ENCODE data around the gene SERPIND1.

SERPIND1 gene

DNA sequence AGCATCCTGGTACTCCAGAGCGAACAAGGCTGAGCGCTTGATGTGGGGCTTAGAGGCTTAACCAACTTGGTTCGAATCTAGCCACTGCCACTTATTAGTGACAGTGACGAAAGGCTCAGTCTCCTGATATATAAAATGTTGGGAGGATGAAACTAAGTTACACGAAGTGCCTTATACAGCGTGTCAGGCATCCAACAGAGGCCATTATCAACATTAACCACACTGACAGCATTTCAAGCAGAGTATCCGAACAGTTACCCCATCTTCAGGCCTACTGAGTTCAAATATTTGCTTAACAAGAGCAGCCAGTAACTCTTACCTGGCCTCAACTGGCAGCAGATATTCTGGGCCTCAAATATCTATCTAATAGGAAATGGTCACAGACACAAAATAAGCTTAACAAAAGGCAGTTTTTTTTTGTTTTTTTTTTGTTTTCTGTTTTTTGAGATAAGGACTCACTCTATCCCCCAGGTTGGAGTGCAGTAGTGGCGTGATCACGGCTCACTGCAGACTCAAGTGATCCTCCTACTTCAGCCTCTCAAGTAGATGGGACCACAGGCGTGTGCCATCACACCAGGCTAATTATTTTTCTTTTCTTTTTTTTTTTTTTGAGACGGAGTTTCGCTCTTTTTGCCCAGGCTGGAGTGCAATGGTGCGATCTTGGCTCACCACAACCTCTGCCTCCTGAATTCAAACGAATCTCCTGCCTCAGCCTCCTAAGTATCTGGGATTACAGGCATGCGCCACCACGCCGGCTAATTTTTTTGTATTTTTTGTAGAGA is 2.9 kb downstream of the SERPIND1 start:
- DNase-seq (ENCODE audit: low spot score), result no peak

DNA sequence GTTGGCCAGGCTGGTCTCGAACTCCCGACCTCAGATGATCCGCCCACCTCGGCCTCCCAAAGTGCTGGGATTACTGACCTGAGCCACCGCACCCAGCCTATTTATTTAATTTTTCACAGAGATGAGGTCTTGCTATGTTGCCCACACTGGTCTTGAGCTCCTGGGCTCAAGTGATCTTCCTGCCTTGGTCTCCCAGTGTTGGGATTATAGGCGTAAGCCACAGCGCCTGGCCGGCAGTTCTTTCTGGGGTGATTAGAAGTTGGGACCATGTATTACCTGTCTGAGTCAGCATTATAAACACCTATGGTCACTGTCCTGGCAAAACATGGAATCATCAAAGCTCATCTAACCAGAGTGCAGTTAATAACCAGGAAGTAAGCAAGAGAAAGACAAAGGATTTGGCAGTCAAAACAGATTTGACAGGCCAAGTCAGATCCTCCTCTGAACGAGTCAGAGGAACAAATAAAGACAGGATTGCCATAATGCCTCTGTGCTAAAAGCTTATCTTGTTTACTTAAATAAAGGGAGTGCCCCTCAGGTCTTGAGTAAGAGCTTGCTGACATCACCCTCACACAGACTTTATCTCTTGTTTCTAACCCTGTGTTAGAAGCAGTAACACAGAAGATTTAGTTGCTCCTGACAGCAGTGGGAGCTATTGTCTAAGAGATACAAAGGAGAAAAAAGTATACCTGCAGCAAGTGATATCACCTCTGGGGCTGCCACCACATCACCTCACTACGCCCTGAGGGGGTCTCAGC is 3.7 kb downstream of the SERPIND1 start:
- DNase-seq (ENCODE audit: low spot score), result peak; percentile 83

GRCh38 chr22:20779014-20779817 is 5.3 kb downstream of the SERPIND1 start:
- no peak for DNase-seq (ENCODE audit: low spot score)

DNA sequence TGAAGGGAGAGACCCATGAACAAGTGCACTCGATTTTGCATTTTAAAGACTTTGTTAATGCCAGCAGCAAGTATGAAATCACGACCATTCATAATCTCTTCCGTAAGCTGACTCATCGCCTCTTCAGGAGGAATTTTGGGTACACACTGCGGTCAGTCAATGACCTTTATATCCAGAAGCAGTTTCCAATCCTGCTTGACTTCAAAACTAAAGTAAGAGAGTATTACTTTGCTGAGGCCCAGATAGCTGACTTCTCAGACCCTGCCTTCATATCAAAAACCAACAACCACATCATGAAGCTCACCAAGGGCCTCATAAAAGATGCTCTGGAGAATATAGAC is 5.9 kb downstream of the SERPIND1 start:
- no peak for DNase-seq (ENCODE audit: low spot score)

- no peak for DNase-seq (ENCODE audit: low spot score)
Measured at GRCh38 chr22:20781272-20781990, 7.5 kb downstream of the SERPIND1 start.

DNA sequence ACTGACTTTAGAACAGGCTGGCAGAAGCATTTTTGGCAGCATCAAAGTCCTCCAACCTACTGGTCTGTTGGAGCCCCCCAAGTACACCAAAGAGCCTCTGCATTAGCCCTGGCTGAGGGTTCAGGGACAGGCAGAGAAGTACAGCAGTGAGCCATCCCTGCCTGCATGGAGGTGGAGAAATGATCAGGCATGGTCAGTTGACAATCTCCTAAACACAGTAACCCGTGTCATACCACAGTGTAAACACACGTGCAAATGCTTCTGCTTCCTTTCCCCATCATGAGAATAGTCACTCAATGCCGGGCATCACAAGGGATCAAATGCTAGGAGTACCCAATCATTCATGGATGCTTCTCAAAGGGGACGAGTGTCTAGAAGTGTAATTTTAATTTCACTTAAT is 8.2 kb downstream of the SERPIND1 start:
- no peak for DNase-seq (ENCODE audit: low spot score)

- DNase-seq (ENCODE audit: low spot score), result no peak
Measured at GRCh38 chr22:20782596-20783299, 8.8 kb downstream of the SERPIND1 start.

DNA sequence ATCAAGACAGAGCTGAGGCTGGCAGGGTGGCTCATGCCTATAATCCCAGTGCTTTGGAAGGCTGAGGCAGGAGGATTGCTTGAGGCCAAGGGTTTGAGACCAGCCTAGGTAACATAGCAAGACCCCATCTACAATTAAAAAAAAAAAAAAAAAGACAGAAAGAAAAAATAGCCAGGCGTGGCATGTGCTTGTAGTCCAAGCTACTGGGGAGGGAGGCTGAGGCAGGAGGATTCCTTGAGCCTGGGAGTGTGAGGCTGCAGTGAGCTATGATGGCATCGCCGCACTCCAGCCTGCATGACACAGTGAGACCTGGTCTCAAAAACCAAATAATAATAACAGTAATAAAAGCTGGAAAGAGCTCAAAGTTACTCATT is 9.4 kb downstream of the SERPIND1 start:
- DNase-seq (ENCODE audit: low spot score), result no peak

- peak; percentile 44 for DNase-seq (ENCODE audit: low spot score)
Measured at GRCh38 chr22:20783844-20784723, 10.2 kb downstream of the SERPIND1 start.

- DNase-seq (ENCODE audit: low spot score), result no peak
Measured at GRCh38 chr22:20785415-20785814, 11.5 kb downstream of the SERPIND1 start.

DNA sequence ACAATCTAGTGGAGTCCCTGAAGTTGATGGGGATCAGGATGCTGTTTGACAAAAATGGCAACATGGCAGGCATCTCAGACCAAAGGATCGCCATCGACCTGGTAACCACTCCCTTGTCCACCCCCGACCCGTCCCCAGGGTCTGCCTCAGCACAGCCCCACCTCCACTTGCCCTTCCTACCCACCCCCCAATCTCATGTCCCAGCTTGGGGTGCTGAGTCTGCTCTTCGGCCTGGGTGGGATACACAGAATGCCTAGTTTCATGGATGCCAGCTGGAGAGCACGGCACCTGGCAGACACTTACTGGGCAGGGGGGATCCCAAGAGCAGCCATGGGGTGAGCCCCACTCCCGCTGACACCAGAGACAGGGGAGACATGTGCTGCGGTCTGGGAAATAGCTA is 12.1 kb downstream of the SERPIND1 start:
- DNase-seq (ENCODE audit: low spot score), result no peak

DNA sequence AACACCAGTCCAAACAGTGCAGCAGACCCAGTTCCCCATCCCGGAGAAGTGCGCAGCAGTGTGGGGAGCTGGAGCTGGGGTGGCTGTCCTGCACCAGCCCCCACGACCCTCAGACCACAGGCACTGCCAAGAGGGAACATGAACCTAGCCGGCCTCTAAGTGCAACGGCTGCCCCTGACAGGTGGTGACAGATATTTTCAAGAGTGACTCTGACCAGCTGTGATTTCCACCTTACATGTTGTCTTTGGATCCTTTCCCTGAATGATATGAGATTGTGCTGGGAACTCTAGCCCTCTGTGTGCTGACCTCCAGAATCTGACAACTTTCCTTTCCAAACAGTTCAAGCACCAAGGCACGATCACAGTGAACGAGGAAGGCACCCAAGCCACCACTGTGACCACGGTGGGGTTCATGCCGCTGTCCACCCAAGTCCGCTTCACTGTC is 12.6 kb downstream of the SERPIND1 start:
- no peak for DNase-seq (ENCODE audit: low spot score)

DNA sequence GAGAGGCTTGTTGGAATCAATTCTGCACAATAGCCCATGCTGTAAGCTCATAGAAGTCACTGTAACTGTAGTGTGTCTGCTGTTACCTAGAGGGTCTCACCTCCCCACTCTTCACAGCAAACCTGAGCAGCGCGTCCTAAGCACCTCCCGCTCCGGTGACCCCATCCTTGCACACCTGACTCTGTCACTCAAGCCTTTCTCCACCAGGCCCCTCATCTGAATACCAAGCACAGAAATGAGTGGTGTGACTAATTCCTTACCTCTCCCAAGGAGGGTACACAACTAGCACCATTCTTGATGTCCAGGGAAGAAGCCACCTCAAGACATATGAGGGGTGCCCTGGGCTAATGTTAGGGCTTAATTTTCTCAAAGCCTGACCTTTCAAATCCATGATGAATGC is 13.3 kb downstream of the SERPIND1 start:
- no peak for DNase-seq (ENCODE audit: low spot score)

DNA sequence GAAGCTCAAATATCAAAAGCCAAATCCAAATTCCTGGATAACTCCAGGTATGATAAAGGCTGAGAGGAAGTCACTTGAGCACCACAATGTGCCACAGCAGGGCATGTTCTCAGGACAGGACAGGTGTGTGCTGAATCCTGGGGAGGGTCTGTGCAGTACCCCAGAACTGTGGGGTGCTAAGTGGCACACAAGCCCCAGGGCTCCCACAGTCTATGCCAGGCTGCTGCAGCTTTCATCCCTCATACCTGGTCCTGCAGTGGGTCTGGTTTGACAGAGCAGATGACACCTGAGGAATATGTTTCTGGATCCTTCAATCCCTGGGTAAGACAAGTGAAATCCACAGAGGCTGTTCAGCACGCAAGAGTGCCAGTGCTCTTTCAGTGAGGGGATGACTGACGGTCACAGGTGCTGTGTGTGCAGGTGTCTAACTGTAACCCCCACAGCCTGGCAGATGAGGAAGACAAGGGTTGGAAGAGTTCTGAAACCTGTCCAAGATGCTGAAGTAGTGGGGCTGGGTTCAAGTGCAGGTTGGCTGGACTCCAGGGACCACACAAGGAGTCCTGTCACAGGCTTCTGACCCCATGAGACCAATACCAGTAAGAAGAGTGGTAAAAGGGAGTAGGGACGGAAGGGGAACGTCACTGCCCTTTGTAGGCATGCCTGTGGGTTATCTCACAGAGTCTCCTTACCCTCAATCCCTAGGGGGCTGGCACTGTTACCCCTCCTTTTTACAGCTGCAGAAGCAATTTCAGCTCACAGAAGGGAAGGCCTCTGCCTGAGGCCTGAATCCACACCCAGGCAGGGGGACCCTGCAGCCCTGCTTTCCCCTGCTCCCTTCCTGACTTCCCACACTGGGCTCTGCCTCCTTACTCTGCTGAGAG is 14.1 kb downstream of the SERPIND1 start:
- DNase-seq (ENCODE audit: low spot score), result no peak

GRCh38 chr22:20788627-20789344 is 14.9 kb downstream of the SERPIND1 start:
- DNase-seq (ENCODE audit: low spot score), result no peak

DNA sequence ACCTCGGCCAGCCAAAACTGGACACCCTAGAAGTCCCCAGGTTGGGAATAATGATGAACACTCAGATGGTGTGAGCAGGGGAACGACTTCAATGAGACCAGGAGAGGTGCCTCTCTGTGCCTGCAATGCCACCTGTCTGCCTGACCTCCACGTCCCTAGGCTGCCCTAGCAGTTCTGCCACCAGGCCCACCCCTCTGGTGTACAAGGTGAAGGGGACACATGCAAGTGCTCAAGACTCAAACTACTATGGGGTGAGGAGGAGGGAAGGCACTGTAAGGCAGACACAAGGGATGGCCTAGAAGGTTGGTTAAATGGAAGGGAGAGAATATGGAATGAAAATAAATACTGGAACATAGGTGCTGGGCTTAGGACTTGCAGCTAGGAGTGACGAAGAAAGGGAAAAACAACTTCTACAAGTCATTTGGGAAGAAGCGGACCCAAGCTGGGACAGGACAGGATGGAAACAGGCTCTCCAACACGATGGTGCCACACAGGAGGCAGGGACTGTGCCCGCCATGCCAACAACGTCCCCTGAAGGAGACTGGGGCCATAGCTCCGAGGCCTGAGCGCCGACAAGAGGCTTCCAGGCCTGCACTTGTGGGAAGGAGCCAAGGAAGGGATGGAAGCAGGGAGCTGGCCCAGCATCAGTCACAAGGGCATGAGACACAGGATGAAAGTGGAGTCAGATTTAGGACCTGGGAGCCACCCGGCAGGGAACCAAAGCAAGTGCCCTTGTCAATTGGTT is 18.5 kb downstream of the SERPIND1 start:
- no peak for DNase-seq (ENCODE audit: low spot score)

GRCh38 chr22:20792966-20793728 is 19.2 kb downstream of the SERPIND1 start:
- no peak for DNase-seq (ENCODE audit: low spot score)

Data from kidney tubule cell (primary cell).